ENCODE data around the gene TMEM182.

- TF ChIP-seq POLR2AphosphoS5 (IDR thresholded peaks at IDR 0.05) (no peak), CTCF (IDR thresholded peaks at IDR 0.05; ENCODE audit: poor library complexity, severe bottlenecking) (no peak)
Observed at GRCh38 chr2:102754456-102755145, 7.2 kb upstream of the TMEM182 start.

All from neural cell (in vitro differentiated cells).